ENCODE measurements around the gene MARCHF3.

DNA sequence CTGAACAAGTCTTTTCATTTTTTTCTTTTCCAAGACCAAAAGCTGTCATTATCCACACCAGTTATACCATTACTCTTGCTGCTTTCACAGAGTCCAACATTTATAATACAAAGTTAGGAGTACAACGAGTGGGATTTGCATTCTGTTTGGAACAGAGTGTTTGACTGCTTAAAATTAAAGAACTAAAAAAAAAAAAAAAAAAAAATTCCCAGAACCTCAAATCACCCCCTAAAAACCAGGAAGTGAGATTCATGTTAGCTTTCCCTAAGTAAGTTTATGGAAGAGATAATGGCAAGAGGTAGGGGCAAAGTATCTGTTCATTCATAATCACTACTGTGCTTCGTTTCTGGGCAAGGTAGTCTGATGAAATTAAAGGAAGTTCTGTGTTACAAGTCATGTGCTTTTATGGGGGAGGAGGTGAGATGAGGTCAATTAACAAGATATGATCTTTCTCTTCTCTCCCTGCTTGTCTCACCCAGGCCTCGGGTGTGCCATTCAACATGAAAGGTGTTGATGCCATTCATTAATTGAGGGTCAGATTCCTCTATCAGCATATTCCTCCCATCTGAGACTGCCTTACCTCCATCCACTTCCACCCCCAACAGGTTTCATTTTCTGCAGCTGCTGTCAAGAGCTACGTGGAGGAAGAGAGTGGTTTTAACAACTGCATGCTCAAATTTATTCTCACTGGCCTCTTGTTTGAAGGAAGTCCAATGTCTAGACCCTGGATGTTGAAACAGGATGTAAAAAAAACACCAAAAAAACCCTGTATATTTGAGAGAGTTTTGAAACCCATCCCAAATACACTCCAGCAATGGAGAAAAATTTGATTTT, 58.1 kb downstream of the MARCHF3 start:
- TF ChIP-seq ZNF253 (CRISPR knock-in tag; IDR thresholded peaks at IDR 0.05; ENCODE audit: borderline replicate concordance) (no peak), CHD4 (IDR thresholded peaks at IDR 0.05; ENCODE audit: borderline replicate concordance, low read length) (no peak), POLR2A (IDR thresholded peaks at IDR 0.05; ENCODE audit: insufficient read depth in 1 of 2, low read depth in 2 of 2, low read length in 2 of 2) (no peak), EZH2 (conservative IDR thresholded peaks at IDR 0.05; ENCODE audit: low read depth, low read length) (no peak), ATRX (CRISPR knock-in tag; IDR thresholded peaks at IDR 0.05; ENCODE audit: borderline replicate concordance) (no peak), EP300 (IDR thresholded peaks at IDR 0.05; ENCODE audit: low read depth in 2 of 2, low read length in 2 of 2) (no peak), EP300 (CRISPR knock-in tag; IDR thresholded peaks at IDR 0.05; ENCODE audit: borderline replicate concordance) (no peak), PHF20 (CRISPR knock-in tag; IDR thresholded peaks at IDR 0.05) (no peak), NFYB (CRISPR knock-in tag; IDR thresholded peaks at IDR 0.05) (no peak), ZNF501 (CRISPR knock-in tag; IDR thresholded peaks at IDR 0.05) (no peak), PHF21A (CRISPR knock-in tag; IDR thresholded peaks at IDR 0.05) (no peak)
- TF ChIP-seq, protein P1, sequence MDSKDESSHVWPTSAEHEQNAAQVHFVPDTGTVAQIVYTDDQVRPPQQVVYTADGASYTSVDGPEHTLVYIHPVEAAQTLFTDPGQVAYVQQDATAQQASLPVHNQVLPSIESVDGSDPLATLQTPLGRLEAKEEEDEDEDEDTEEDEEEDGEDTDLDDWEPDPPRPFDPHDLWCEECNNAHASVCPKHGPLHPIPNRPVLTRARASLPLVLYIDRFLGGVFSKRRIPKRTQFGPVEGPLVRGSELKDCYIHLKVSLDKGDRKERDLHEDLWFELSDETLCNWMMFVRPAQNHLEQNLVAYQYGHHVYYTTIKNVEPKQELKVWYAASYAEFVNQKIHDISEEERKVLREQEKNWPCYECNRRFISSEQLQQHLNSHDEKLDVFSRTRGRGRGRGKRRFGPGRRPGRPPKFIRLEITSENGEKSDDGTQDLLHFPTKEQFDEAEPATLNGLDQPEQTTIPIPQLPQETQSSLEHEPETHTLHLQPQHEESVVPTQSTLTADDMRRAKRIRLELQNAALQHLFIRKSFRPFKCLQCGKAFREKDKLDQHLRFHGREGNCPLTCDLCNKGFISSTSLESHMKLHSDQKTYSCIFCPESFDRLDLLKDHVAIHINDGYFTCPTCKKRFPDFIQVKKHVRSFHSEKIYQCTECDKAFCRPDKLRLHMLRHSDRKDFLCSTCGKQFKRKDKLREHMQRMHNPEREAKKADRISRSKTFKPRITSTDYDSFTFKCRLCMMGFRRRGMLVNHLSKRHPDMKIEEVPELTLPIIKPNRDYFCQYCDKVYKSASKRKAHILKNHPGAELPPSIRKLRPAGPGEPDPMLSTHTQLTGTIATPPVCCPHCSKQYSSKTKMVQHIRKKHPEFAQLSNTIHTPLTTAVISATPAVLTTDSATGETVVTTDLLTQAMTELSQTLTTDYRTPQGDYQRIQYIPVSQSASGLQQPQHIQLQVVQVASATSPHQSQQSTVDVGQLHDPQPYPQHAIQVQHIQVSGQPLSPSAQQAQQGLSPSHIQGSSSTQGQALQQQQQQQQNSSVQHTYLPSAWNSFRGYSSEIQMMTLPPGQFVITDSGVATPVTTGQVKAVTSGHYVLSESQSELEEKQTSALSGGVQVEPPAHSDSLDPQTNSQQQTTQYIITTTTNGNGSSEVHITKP (CRISPR knock-in tag; IDR thresholded peaks at IDR 0.05; ENCODE audit: low read depth): no peak
- TF ChIP-seq, protein P2, sequence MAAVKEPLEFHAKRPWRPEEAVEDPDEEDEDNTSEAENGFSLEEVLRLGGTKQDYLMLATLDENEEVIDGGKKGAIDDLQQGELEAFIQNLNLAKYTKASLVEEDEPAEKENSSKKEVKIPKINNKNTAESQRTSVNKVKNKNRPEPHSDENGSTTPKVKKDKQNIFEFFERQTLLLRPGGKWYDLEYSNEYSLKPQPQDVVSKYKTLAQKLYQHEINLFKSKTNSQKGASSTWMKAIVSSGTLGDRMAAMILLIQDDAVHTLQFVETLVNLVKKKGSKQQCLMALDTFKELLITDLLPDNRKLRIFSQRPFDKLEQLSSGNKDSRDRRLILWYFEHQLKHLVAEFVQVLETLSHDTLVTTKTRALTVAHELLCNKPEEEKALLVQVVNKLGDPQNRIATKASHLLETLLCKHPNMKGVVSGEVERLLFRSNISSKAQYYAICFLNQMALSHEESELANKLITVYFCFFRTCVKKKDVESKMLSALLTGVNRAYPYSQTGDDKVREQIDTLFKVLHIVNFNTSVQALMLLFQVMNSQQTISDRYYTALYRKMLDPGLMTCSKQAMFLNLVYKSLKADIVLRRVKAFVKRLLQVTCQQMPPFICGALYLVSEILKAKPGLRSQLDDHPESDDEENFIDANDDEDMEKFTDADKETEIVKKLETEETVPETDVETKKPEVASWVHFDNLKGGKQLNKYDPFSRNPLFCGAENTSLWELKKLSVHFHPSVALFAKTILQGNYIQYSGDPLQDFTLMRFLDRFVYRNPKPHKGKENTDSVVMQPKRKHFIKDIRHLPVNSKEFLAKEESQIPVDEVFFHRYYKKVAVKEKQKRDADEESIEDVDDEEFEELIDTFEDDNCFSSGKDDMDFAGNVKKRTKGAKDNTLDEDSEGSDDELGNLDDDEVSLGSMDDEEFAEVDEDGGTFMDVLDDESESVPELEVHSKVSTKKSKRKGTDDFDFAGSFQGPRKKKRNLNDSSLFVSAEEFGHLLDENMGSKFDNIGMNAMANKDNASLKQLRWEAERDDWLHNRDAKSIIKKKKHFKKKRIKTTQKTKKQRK (IDR thresholded peaks at IDR 0.05; ENCODE audit: low read length): no peak
- TF ChIP-seq, protein P3, sequence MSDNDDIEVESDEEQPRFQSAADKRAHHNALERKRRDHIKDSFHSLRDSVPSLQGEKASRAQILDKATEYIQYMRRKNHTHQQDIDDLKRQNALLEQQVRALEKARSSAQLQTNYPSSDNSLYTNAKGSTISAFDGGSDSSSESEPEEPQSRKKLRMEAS (IDR thresholded peaks at IDR 0.05): no peak
